HG03108 (cell line): ENCODE data around the gene CSF3R.
"Not testable (repeated sequence)": the region's sequence is repeated elsewhere in the genome, so short reads cannot be mapped to it uniquely, and the experiment has no call there.

Experiments used
- ATAC-seq: cut with Tn5 transposase; IDR thresholded peaks from one replicate; pipeline ENCODE4 v1.9.1; 2021; ENCODE audit warnings: moderate library complexity; ENCODE audit not compliant: unreplicated experiment

Gene CSF3R

GRCh38 chr1:36513676-36514473, 31.2 kb upstream of the CSF3R start:
- ATAC-seq, result no peak

- ATAC-seq, result no peak
Measured at GRCh38 chr1:36512842-36513241, 30.1 kb upstream of the CSF3R start.

DNA sequence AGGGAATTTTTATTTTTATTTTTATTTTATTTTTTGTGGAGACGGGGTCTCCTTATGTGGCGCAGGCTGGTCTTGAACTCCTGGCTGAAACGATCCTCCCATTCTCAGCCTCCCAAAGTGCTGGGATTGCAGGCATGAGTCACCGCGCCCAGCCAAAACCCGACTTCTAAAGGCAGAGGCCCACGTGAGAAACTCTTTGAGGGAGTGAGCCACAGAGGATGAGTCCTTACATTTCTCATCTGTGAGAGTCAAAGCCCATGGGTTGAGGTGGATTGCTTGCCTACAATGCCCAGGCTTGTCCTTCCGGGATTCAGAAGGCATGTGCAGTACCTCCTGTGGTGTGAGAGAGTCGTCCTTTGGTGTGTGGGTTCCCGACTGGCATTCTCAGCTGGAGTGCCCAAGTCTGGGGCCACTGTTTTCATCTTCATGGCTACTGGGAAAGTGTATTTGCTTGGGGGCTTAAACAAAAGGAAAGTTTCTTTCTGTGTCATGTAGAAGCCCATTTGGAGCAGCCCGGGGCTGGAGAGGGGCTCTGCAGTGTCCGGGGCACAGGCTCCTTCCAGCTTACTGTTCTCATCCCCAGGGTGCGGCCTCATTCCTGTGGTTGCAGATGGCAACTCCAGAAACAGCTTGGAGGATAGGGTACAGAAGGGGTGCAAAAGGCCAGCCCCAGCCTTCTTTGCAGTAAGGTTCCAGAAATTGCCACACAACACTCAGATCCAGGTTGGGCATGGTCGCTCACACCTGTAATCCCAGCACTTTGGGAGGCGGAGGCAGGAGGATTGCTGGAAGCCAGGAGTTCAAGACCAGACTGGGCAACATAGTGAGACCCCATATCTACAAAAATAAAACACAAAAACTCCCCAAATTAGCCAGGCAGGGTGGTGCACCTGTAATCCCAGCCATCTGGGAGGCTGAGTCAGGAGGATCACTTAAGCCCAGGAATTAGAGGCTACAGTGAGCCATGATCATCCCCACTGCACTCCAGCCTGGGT, 29.4 kb upstream of the CSF3R start:
- no peak for ATAC-seq

GRCh38 chr1:36511220-36511619, 28.5 kb upstream of the CSF3R start:
- ATAC-seq, result not testable (repeated sequence)

DNA sequence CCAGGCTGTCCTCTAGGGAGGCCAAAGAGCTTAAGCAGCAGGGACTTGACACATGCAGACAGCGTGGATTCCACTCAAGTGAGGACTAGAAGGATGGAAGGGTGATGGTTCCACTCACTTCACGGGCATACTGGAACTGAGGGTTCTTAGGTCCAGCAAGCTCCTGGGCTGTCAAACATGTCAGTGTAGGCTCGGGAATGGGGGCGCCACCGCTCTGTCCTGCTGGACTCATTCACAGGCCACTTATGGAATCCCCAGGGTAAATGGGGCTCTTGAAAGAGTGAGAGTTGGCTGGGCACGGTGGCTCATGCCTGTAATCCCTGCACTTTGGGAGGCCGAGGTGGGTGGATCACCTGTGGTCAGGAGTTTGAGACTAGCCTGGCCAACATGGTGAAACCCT, 27.7 kb upstream of the CSF3R start:
- ATAC-seq, result no peak

- ATAC-seq, result no peak
Measured at GRCh38 chr1:36508257-36508656, 25.5 kb upstream of the CSF3R start.

DNA sequence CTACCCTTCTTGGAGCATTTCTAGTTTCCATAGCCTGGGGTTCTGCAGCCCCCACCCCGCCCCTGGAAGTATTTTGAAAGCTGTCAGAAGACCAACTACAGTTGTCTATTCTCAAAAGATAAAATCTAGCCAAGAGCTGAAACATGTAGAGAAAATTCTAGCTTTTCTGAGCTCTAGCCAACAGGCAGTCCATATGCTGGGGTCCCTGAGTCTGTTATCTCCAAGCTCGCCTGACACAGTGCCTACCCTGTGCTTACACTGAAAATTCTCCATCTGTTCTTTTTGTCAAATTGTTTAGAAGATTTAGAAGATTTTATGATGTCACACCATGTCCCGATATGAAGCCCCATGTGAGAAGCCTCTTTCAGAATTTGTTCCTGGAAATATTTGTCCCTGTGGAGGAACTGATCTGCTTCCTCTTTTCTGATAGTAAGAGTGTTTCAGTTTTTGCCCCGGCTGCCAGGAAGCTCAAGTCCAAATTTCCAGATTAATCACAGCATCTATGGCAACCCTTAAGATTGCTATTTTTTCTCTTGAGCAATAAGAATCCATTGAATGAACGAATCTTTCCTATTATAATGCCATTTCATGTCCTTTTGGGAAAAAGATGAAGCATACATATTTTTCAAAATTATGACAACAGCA, 23.7 kb upstream of the CSF3R start:
- ATAC-seq, result no peak

DNA sequence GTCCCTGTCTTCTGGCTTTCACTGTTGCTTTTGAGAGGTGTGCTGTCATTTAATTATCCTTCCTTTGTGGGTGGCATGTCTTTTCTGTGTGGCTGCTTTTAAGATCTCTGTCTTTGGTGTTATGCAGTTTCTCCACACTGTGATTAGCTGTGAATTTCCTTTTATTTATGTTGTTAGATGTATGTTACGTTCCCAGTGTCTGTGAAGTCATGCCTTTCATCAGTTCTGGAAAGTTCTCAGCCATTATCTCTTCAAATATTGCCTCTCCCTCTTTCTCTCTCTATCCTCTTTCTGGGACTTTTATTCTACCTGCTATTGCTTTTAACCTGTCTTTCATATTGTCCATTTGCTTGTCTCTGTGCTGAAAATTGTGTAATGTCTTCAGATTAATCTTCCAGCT, 21.0 kb upstream of the CSF3R start:
- no peak for ATAC-seq

DNA sequence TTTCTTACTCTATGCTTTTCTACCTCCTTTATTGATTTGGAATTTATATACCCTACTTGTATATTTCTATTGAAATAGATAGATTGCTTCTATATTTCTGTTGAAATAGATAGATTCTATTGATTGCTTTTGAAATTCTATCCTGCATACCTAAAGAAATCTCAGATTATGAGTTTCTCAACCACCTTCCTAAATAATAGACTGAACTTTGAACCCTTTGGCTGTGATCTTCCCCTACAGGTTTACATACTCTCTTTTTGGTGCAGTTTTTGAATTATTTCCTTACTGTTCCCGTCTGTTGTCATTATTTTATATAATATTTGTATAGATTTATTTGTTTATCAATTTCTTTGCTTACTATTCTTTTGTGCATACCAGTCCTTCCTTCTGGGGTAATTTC, 20.4 kb upstream of the CSF3R start:
- no peak for ATAC-seq

GRCh38 chr1:36502616-36503015, 19.9 kb upstream of the CSF3R start:
- no peak for ATAC-seq

DNA sequence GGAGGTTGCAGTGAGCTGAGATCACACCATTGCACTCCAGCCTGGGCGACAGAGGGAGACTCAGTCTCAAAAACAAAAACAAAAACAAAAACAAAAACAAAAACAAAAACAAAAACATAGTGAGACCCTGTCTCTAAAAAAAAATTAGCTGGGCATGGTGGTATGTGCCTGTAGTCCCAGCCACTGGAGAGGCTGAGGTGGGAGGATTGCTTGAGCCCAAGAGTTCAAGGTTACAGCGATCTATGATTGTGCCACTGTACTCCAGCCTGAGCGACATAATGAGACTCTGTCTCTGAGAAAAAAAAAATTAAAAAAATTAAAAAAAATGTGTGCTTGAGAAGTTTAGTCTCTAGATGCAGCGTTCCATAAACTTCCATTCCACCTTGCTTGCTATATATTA, 19.2 kb upstream of the CSF3R start:
- ATAC-seq, result not testable (repeated sequence)

GRCh38 chr1:36497207-36497606, 14.5 kb upstream of the CSF3R start:
- no peak for ATAC-seq

DNA sequence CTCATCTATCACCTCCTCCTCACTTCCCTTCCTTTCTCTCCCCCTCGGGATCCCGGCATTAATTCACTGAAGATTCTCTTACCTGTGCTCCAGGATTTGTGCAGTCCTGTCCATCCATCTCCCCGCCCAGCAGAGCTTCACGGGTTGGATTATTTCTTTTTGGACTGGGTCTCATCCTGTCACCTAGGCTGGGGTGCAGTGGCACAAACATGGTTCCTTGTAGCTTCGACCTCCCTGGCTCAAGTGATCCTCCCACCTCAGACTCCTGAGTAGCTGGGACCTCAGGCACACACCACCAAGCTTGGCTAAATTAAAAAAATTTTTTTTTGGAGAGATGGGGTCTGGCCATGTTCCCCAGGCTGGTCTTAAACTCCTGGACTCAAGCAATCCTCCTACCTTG, 12.3 kb upstream of the CSF3R start:
- ATAC-seq, result no peak

- ATAC-seq, result no peak
Measured at GRCh38 chr1:36493524-36493923, 10.8 kb upstream of the CSF3R start.

DNA sequence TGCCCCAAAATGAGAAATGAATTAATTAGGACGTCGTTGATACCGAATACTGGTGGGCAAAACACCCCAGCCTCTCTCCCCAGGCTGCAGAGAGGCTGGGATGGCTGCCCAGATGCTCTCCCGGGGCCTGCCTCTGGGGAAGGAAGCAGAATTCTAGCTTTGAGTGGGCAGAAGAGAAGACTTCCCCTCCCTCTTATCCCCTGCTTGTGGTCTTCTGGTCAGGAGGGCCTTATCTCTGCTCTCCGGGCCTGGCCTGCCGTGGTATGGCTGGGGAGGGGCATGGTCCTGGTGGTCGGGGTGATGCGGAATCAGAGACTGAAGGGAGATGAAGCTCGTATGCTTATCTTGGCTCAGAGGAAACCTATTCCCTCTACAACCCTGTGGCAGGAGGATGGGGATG, 9.8 kb upstream of the CSF3R start:
- no peak for ATAC-seq

DNA sequence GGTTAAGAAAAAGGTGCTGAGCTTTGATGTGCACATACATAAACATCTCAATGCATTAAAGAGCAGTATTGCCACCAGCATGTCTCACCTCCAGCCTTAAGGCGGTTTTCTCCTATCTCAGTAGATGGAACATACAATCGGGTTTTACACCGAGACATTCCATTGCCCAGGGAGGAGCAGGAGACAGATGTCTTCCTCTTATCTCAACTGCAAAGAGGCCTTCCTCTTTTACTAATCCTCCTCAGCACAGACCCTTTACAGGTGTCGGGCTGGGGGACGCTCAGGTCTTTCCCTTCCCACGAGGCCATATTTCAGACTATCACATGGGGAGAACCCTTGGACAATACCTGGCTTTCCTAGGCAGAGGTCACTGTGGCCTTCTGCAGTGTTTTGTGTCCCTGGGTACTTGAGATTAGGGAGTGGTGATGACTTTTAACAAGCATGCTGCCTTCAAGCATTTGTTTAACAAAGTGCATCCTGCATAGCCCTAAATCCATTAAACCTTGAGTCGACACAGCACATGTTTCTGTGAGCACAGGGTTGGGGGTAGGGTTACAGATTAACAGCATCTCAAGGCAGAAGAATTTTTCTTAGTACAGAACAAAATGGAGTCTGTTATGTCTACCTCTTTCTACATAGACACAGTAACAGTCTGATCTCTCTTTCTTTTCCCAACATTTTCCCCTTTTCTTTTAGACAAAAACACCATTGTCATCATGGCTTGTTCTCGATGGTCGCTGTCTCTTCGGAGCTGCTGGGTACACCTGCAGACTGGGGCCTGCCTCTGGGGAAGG, 6.7 kb upstream of the CSF3R start:
- ATAC-seq, result not testable (repeated sequence)

DNA sequence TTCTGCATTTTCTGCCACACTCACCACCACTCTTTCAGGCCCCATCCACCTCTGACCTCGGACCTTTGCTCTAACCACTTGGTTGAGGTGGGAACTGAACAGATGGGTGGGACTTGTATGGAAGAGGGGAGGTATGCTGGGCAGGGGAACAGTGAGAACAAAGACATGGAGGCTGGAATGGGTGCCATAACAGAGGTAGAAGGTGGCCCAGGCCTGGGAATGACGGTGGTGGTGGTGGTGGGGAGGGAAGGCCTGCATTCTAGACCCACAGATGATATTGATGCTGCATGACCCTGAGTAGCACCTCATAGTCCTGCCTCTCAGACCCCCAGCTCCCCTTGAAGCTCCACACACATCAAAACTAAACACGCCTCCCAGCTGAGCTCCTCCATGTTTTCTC, 5.2 kb upstream of the CSF3R start:
- no peak for ATAC-seq

- not testable (repeated sequence) for ATAC-seq
Measured at GRCh38 chr1:36487336-36487725, 4.6 kb upstream of the CSF3R start.

DNA sequence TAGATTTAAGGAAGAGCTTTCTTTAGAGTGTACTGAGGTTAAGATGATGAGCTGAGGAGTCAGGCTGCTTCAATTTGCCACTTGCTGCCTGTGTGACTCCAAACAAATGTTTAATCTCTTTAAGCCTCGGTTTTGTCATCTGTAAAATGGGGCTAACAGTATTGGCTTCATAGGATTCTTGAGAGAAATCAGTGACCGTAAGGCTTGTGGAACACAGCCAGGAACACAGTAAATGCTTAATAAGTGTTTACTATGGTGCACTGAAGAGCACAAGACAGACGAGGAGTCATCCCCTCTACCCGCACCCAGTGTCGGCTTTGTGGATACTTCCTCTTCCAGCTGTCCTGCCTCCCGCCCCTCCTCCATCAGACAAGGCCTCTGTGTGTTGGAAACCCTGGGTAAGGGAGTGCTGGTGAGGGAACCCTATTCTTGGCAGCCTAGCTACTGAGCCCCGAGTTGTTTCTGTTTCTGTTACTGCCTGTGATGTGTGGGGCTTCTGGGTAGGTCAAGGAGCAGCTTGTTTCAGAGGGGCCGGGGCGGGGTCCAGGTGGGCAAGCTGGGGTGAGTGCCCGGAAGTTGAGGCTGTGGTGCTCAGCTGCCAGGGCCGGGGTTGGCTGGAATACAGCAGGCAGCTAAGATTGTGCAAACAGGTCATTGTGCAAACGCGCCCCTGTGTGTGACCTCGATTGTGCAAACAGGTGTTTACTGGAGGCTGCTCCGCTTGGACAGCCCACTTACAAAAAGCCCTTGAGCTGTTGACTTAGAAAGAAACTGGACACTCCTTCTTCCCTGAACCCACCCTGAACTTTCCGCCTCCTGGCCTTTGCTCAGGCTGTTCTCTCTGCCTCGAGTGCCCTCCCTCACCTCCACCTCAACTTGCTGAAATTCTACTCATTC, 4.0 kb upstream of the CSF3R start:
- no peak for ATAC-seq

DNA sequence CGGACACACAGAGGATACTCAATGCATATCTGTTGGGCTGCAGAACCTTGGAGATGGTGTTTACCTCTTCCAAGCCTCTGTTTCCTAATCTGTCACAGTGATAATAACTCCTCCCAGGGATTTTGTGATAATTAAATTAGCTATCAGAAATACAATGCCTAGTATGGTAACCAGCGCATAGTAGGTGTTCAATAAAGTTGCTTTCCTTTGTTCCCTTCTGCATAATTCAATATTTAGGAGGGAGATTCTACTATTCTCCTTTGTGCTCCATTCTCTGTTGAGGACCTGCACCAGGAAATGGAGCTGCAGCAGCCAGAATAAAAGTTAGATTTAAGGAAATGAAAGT, 3.4 kb upstream of the CSF3R start:
- no peak for ATAC-seq
